GM12878 (cell line): ENCODE results near the gene TNFAIP3. TPM values are rescaled to one million over a fixed set of nuclear protein-coding genes. Genes with fewer than 3 reads are reported as not detected.

Source experiments
- BHLHE40 ChIP-seq, 2 experiments: fragments of 450-650 bp in 1 of 2; IDR thresholded peaks; 2 replicates each; pipeline ENCODE4 v1.6.1; 2011 to 2017; ENCODE audit warnings: low read depth in 2 of 2, borderline replicate concordance in 1 of 2, improper control_type of control experiment in 1 of 2, low read length in 1 of 2, mild to moderate bottlenecking in 1 of 2
- CREM ChIP-seq: IDR thresholded peaks from 2 replicates; pipeline ENCODE4 v1.6.1; 2014; ENCODE audit warnings: antibody characterized with exemption, low read depth
- CUX1 ChIP-seq: IDR thresholded peaks from 2 replicates; pipeline ENCODE4 v1.6.1; 2012; ENCODE audit warnings: improper control_type of control experiment, low read depth, low read length; ENCODE audit not compliant: insufficient replicate concordance
- E2F4 ChIP-seq: IDR thresholded peaks from 2 replicates; pipeline ENCODE4 v1.6.1; 2012; ENCODE audit warnings: low read depth, low read length, improper control_type of control experiment
- ELK1 ChIP-seq: IDR thresholded peaks from 2 replicates; pipeline ENCODE4 v1.6.1; 2012; ENCODE audit warnings: low read depth, low read length, improper control_type of control experiment
- ETV6 ChIP-seq, 2 experiments: fragments of 450-650 bp in 1 of 2; IDR thresholded peaks in 1 of 2; conservative IDR thresholded peaks in 1 of 2; 2 replicates each; pipeline ENCODE4 v1.6.1; 2014; ENCODE audit warnings: antibody characterized with exemption in 1 of 2, borderline replicate concordance in 1 of 2, low read depth in 1 of 2, mild to moderate bottlenecking in 1 of 2, moderate library complexity in 1 of 2
- FOS ChIP-seq: IDR thresholded peaks from 3 replicates; pipeline ENCODE4 v1.6.1; 2011; ENCODE audit warnings: borderline replicate concordance; ENCODE audit not compliant: insufficient read length; ENCODE audit errors: extremely low read depth
- GATAD2B ChIP-seq: fragments of 450-650 bp; conservative IDR thresholded peaks from 2 replicates; pipeline ENCODE4 v1.6.1; 2017; ENCODE audit warnings: low read depth, mild to moderate bottlenecking, moderate library complexity
- IKZF2 ChIP-seq, 2 experiments: fragments of 450-650 bp; IDR thresholded peaks; 2 replicates each; pipeline ENCODE4 v1.6.1; 2017; ENCODE audit warnings: mild to moderate bottlenecking in 2 of 2, moderate library complexity in 2 of 2
- JUNB ChIP-seq: IDR thresholded peaks from 2 replicates; pipeline ENCODE4 v1.6.1; 2016; ENCODE audit warnings: antibody characterized with exemption, mild to moderate bottlenecking
- MEF2B ChIP-seq: fragments of 450-650 bp; IDR thresholded peaks from 2 replicates; pipeline ENCODE4 v1.6.1; 2018; ENCODE audit warnings: mild to moderate bottlenecking, moderate library complexity; ENCODE audit not compliant: partially characterized antibody, poor library complexity, severe bottlenecking
- MLLT1 ChIP-seq: fragments of 450-650 bp; IDR thresholded peaks from 2 replicates; pipeline ENCODE4 v1.6.1; 2016; ENCODE audit warnings: mild to moderate bottlenecking
- PAX8 ChIP-seq: fragments of 450-650 bp; IDR thresholded peaks from 2 replicates; pipeline ENCODE4 v1.6.1; 2017; ENCODE audit warnings: mild to moderate bottlenecking, moderate library complexity
- POU2F2 ChIP-seq: IDR thresholded peaks from 3 replicates; pipeline ENCODE4 v1.6.1; 2011; ENCODE audit warnings: low read depth, mild to moderate bottlenecking, low read length, borderline replicate concordance
- RELA ChIP-seq: fragments of 450-650 bp; IDR thresholded peaks from 2 replicates; pipeline ENCODE4 v1.8.0; 2014; ENCODE audit warnings: borderline replicate concordance; ENCODE audit not compliant: partially characterized antibody
- SKIL ChIP-seq: fragments of 450-650 bp; IDR thresholded peaks from 2 replicates; pipeline ENCODE4 v1.6.1; 2017; ENCODE audit warnings: mild to moderate bottlenecking, low read depth, inconsistent platforms; ENCODE audit not compliant: poor library complexity, severe bottlenecking
- polyA plus RNA-seq, 11 experiments: library from polyadenylated mRNA; depleted of rRNA in 4 of 11; unstranded in 6 of 11; stranded (reverse) in 5 of 11; fragments of >200 nt; fragmentation: Nextera tagmentation in 4 of 11; fragmentation: Illumina TruSeq in 1 of 11; extraction: Ambion mirVana in 4 of 11; extraction: Trizol in 1 of 11; gene quantifications; 1 replicate in 1 of 11; 2 replicates in 10 of 11; pipeline versions ENCODE4 v1.2.1 to v1.2.3, GENCODE V29; 2011 to 2016; ENCODE audit warnings: inconsistent platforms in 2 of 11, missing spikeins in 2 of 11, low read depth in 1 of 11
- total RNA-seq, 4 experiments: library from RNA; depleted of rRNA in 3 of 4; stranded (reverse); fragments of >200 nt in 3 of 4; fragmentation: Illumina TruSeq in 1 of 4; extraction: Trizol in 1 of 4; gene quantifications; 2 replicates each; pipeline versions ENCODE4 v1.2.1 to v1.2.3, GENCODE V29; 2013 to 2021

The TNFAIP3 gene
- total and polyA plus RNA-seq, 10 of the 15 experiments (the other 5 are each of a cell fraction or from before 2014, with no cell fraction given): 18.0 to 350 (median 127) TPM

- TF ChIP-seq CUX1 (peak; percentile 90), ETV6 (conservative IDR thresholded peaks at IDR 0.05 in 1 of 2, IDR thresholded peaks at IDR 0.05 in 1 of 2; ENCODE audit: borderline replicate concordance in 1 of 2, low read depth in 1 of 2) (0 out of 4 replicates have a peak, but pooled peaks of 1 of the 2 experiments have one; percentile 31), MEF2B (peak; percentile 98), E2F4 (no peak), JUNB (peak; percentile 59), ELK1 (no peak), MLLT1 (peak; percentile 8), FOS (no peak), GATAD2B (peak; percentile 92), CREM (peak; percentile 40; the same call in 1 of the 2 replicates), POU2F2 (peak; percentile 72; the same call in 1 of the 3 replicates), BHLHE40 (IDR thresholded peaks at IDR 0.05; ENCODE audit: borderline replicate concordance in 1 of 2, low read depth in 2 of 2, low read length in 1 of 2) (peak in 1 of 2 experiments; percentile 11; a peak in 1 of 4 replicates), IKZF2 (IDR thresholded peaks at IDR 0.05) (peak; percentile 49 to 60; a peak in 3 of 4 replicates), RELA (no peak), PAX8 (no peak), SKIL (peak; percentile 79)
These were observed 38.9 kb upstream of the TNFAIP3 start (continued) for GRCh38 chr6:137827977-137828810.
